T-helper 1 cell treated with Interleukin-12 subunit alpha and Interleukin-12 subunit beta and Interleukin-4 antibody, amounts not matched to agents 30 μg/mL and 1 μg/mL, for 36 hours (primary cell): Measurements from ENCODE around the gene GLS.

Source experiments
- H3K27ac Mint-ChIP-seq: one replicate; pipeline ENCODE4 v1.8.0; 2021; ENCODE audit warnings: mild to moderate bottlenecking, mixed read lengths
- H3K27me3 Mint-ChIP-seq: one replicate; pipeline ENCODE4 v1.8.0; 2021; ENCODE audit warnings: low read depth, mixed read lengths
- H3K36me3 Mint-ChIP-seq: one replicate; pipeline ENCODE4 v1.8.0; 2021; ENCODE audit warnings: low read depth, mixed read lengths
- H3K4me1 Mint-ChIP-seq: one replicate; pipeline ENCODE4 v1.8.0; 2021; ENCODE audit warnings: low read depth, mixed read lengths
- H3K4me3 Mint-ChIP-seq: one replicate; pipeline ENCODE4 v1.8.0; 2021; ENCODE audit warnings: mild to moderate bottlenecking, moderate library complexity, mixed read lengths
- H3K9me3 Mint-ChIP-seq: one replicate; pipeline ENCODE4 v1.8.0; 2021; ENCODE audit warnings: mixed read lengths

The GLS gene

DNA sequence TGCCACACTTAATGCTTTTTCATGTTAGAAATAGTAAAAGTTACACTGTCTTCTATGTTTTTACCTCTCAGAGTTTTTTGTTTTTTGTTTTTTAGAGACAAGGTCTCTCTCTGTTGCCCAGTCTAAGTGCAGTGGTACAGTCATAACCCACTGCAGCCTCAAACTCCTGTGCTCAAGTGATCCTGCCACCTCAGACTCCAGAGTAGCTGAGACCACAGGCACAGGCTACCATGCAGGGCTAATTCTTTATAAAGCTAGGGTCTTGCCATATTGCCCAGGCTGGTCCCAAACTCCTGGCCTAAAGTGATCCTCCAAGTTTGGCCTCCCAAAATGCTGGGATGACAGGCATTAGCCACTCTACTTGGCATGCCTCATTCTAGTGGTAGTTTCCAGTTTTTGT lies 33.1 kb downstream of the GLS start:
- H3K9me3 Mint-ChIP-seq, result no peaks in the 10 kb centered on the region

DNA sequence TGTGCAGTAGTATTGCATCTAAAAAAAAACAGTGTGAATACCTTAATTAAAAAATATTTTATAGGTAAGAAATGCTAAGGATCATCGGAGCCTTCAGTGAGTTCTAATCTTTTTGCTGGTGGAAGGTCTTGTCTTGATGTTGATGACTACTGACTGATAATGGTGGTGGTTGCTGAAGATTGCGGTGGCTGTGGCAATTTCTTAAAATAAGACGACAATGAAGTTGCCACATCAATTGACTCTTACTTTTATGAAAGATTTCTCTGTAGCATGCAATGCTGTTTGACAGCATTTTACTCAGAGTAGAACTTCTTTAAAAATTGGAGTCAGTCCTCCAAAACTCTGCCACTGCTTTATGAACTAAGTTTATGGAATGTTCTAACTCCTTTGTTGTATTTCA lies 36.2 kb downstream of the GLS start:
- Mint-ChIP-seq H3K27ac (no peak overlapping the region), H3K27me3 (no peaks in the 10 kb centered on the region), H3K4me1 (peaks cover 26% of the 10 kb centered on the region), H3K36me3 (peaks cover 48% of the 10 kb centered on the region), H3K9me3 (no peaks in the 10 kb centered on the region), H3K4me3 (no peak overlapping the region)

More for the DNA sequence above, 33.1 kb downstream of the GLS start:
- Mint-ChIP-seq H3K4me1 (peaks cover 28% of the 10 kb centered on the region), H3K36me3 (peaks cover 50% of the 10 kb centered on the region), H3K27me3 (no peaks in the 10 kb centered on the region), H3K4me3 (no peak overlapping the region), H3K27ac (no peak overlapping the region)

DNA sequence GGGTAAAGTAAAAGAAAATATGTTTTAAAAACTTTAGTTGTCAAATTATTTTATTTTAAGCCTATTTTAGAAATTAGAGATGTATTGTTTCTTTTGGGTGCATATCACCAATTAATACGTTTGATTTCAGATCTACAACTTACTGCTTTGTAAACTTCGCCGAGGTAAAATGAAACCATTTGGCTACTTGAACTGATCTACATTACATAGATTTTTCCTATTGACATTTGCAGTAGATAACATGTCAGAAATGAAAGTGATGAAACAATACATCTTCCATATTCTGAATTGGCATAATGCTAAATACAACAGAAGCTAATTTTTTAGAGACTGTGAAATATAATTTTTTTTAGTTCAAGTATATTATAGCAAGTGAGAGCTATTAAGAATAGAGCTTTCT lies 39.5 kb downstream of the GLS start:
- Mint-ChIP-seq H3K4me1 (peaks cover 19% of the 10 kb centered on the region), H3K4me3 (no peak overlapping the region), H3K27ac (no peak overlapping the region), H3K9me3 (no peaks in the 10 kb centered on the region), H3K27me3 (no peaks in the 10 kb centered on the region), H3K36me3 (peaks cover 53% of the 10 kb centered on the region)

GRCh38 chr2:190922376-190922775 lies 41.8 kb downstream of the GLS start:
- peaks cover 46% of the 10 kb centered on the region for H3K36me3 Mint-ChIP-seq
- no peaks in the 10 kb centered on the region for H3K9me3 Mint-ChIP-seq
- no peak overlapping the region for H3K4me3 Mint-ChIP-seq
- no peak overlapping the region for H3K27ac Mint-ChIP-seq
- no peaks in the 10 kb centered on the region for H3K27me3 Mint-ChIP-seq
- H3K4me1 Mint-ChIP-seq, result peaks cover 12% of the 10 kb centered on the region

DNA sequence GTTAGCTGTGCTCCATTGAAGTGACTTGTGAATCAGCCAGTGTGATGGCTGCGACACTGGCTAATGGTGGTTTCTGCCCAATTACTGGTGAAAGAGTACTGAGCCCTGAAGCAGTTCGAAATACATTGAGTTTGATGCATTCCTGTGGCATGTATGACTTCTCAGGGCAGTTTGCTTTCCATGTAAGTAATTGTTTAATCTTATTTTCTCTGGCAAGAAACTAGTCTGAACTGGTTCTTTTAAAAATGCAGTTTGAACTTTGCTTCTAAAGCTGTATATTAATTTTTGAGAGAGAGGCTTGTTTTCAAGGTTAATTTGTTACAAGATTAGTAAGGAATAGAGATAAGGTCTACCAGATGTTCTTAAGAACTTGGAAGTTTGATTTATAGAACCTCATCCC lies 46.7 kb downstream of the GLS start:
- Mint-ChIP-seq H3K27me3 (no peaks in the 10 kb centered on the region), H3K9me3 (no peaks in the 10 kb centered on the region), H3K27ac (no peak overlapping the region), H3K36me3 (peaks cover 46% of the 10 kb centered on the region), H3K4me1 (peaks cover 4% of the 10 kb centered on the region), H3K4me3 (no peak overlapping the region)

DNA sequence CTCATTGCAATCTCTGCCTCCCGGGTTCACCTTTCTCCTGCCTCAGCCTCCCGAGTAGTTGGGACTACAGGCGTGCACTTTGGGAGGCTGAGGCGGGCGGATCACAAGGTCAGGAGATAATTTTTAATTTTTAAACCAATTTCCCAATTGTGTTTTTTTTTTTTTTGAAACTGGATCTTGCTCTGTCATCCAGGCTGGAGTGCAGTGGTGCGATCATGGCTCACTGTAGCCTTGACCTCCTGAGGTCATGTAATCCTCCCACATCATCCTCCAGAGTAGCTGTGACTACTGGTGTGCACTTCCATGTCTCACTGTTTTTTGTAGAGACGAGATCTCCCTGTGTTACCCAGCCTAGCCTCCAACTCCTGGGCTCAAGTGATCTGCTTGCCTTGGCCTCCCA lies 49.3 kb downstream of the GLS start:
- no peak overlapping the region for H3K4me3 Mint-ChIP-seq
- peaks cover 10% of the 10 kb centered on the region for H3K4me1 Mint-ChIP-seq
- no peaks in the 10 kb centered on the region for H3K9me3 Mint-ChIP-seq
- no peak overlapping the region for H3K27ac Mint-ChIP-seq
- H3K36me3 Mint-ChIP-seq, result peaks cover 35% of the 10 kb centered on the region
- H3K27me3 Mint-ChIP-seq, result no peaks in the 10 kb centered on the region

DNA sequence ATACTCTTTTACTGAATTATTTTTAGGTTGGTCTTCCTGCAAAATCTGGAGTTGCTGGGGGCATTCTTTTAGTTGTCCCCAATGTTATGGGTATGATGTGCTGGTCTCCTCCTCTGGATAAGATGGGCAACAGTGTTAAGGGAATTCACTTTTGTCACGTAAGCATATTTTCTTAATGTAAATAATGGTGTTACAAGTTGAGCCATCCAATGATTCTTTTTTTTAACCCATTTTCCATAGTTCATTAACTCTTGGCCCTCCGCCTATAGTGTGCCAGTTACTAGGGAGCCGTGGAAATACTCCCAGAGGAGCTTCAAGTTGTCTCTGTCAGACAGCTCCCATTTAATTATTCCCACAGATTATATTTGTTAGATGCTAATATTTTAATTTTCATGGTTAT lies 49.8 kb downstream of the GLS start:
- no peak overlapping the region for H3K4me3 Mint-ChIP-seq
- no peaks in the 10 kb centered on the region for H3K9me3 Mint-ChIP-seq
- H3K27ac Mint-ChIP-seq, result no peak overlapping the region
- H3K27me3 Mint-ChIP-seq, result no peaks in the 10 kb centered on the region
- peaks cover 10% of the 10 kb centered on the region for H3K4me1 Mint-ChIP-seq
- H3K36me3 Mint-ChIP-seq, result peaks cover 33% of the 10 kb centered on the region

GRCh38 chr2:190932514-190932913 lies 51.9 kb downstream of the GLS start:
- H3K9me3 Mint-ChIP-seq, result no peaks in the 10 kb centered on the region
- H3K4me3 Mint-ChIP-seq, result no peak overlapping the region
- H3K27me3 Mint-ChIP-seq, result no peaks in the 10 kb centered on the region
- H3K36me3 Mint-ChIP-seq, result peaks cover 24% of the 10 kb centered on the region
- H3K4me1 Mint-ChIP-seq, result peaks cover 7% of the 10 kb centered on the region
- H3K27ac Mint-ChIP-seq, result no peak overlapping the region

GRCh38 chr2:190933361-190933760 lies 52.7 kb downstream of the GLS start:
- Mint-ChIP-seq H3K36me3 (peaks cover 22% of the 10 kb centered on the region), H3K27ac (no peak overlapping the region)

DNA sequence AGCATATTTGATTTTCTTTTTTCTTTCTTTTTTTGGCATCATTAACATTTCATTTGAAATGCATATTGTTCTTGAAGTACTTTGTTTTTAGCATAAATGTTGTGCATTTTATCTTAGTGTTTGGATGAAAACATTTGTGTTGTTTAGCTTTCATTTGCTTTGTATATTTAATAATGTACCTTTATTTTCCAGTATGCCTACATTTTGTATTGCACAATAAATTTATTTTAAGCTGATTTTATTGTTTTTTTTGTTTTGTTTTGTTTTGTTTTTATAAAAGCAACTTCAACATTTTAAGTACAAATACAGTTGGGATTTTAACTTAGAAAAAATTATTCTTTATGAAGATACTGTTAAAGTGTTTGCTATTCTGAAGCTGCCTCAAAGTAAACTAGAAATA lies 54.4 kb downstream of the GLS start:
- Mint-ChIP-seq H3K4me3 (no peak overlapping the region), H3K9me3 (no peaks in the 10 kb centered on the region), H3K36me3 (peaks cover 15% of the 10 kb centered on the region), H3K4me1 (peaks cover 7% of the 10 kb centered on the region), H3K27me3 (no peaks in the 10 kb centered on the region), H3K27ac (no peak overlapping the region)

More at GRCh38 chr2:190933361-190933760, 52.7 kb downstream of the GLS start:
- no peaks in the 10 kb centered on the region for H3K27me3 Mint-ChIP-seq
- H3K4me3 Mint-ChIP-seq, result no peak overlapping the region
- no peaks in the 10 kb centered on the region for H3K9me3 Mint-ChIP-seq
- peaks cover 7% of the 10 kb centered on the region for H3K4me1 Mint-ChIP-seq

- no peak overlapping the region for H3K27ac Mint-ChIP-seq
- no peaks in the 10 kb centered on the region for H3K27me3 Mint-ChIP-seq
- no peak overlapping the region for H3K4me3 Mint-ChIP-seq
- H3K36me3 Mint-ChIP-seq, result peaks cover 2% of the 10 kb centered on the region
- H3K9me3 Mint-ChIP-seq, result no peaks in the 10 kb centered on the region
- H3K4me1 Mint-ChIP-seq, result peaks cover 2% of the 10 kb centered on the region
Observed at GRCh38 chr2:190938771-190939335, 58.2 kb downstream of the GLS start.

- Mint-ChIP-seq H3K4me3 (no peak overlapping the region), H3K36me3 (no peaks in the 10 kb centered on the region), H3K4me1 (no peaks in the 10 kb centered on the region), H3K27ac (no peak overlapping the region), H3K9me3 (no peaks in the 10 kb centered on the region), H3K27me3 (no peaks in the 10 kb centered on the region)
Observed at GRCh38 chr2:190940454-190940853, 59.8 kb downstream of the GLS start.

- Mint-ChIP-seq H3K4me3 (no peak overlapping the region), H3K9me3 (no peaks in the 10 kb centered on the region), H3K4me1 (no peaks in the 10 kb centered on the region), H3K27me3 (no peaks in the 10 kb centered on the region), H3K27ac (no peak overlapping the region), H3K36me3 (no peaks in the 10 kb centered on the region)
Observed at GRCh38 chr2:190941571-190941970, 61.0 kb downstream of the GLS start.

GRCh38 chr2:190942697-190943096 lies 62.1 kb downstream of the GLS start:
- Mint-ChIP-seq H3K36me3 (peaks cover under 1% of the 10 kb centered on the region), H3K4me3 (no peak overlapping the region), H3K4me1 (peaks cover 5% of the 10 kb centered on the region), H3K27me3 (no peaks in the 10 kb centered on the region), H3K27ac (no peak overlapping the region), H3K9me3 (no peaks in the 10 kb centered on the region)

- H3K4me3 Mint-ChIP-seq, result no peak overlapping the region
- peaks cover 1% of the 10 kb centered on the region for H3K36me3 Mint-ChIP-seq
- H3K9me3 Mint-ChIP-seq, result no peaks in the 10 kb centered on the region
- no peak overlapping the region for H3K27ac Mint-ChIP-seq
- no peaks in the 10 kb centered on the region for H3K27me3 Mint-ChIP-seq
- peaks cover 11% of the 10 kb centered on the region for H3K4me1 Mint-ChIP-seq
Observed at GRCh38 chr2:190943706-190944105, 63.1 kb downstream of the GLS start.

DNA sequence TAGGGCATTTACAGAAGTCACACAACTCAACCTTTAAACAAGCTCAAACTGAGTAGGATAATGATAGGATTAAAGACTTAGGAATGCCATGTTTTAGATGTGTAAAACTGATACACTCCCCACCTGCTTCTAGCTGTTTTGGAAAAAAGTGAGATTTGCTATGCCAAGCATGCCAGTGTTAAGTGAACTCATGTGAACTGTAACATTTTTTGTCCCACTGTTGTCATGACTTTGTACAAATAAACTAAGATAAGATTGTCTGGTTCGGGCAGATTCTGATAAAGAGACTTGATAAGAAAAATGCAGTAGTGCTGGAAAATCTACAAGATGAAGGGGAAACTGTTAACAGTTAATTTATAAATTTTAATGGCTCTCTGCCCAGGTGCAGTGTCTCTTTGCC lies 66.5 kb downstream of the GLS start:
- Mint-ChIP-seq H3K36me3 (peaks cover 1% of the 10 kb centered on the region), H3K4me1 (peaks cover 11% of the 10 kb centered on the region), H3K4me3 (no peak overlapping the region), H3K9me3 (no peaks in the 10 kb centered on the region), H3K27ac (no peak overlapping the region), H3K27me3 (no peaks in the 10 kb centered on the region)
